HG03342 (cell line): ENCODE data around the gene RNF43.

ENCODE experiments used
- ATAC-seq: cut with Tn5 transposase; IDR thresholded peaks from one replicate; pipeline ENCODE4 v1.9.1; 2021; ENCODE audit warnings: mild to moderate bottlenecking, moderate library complexity; ENCODE audit not compliant: unreplicated experiment

RNF43 gene

DNA sequence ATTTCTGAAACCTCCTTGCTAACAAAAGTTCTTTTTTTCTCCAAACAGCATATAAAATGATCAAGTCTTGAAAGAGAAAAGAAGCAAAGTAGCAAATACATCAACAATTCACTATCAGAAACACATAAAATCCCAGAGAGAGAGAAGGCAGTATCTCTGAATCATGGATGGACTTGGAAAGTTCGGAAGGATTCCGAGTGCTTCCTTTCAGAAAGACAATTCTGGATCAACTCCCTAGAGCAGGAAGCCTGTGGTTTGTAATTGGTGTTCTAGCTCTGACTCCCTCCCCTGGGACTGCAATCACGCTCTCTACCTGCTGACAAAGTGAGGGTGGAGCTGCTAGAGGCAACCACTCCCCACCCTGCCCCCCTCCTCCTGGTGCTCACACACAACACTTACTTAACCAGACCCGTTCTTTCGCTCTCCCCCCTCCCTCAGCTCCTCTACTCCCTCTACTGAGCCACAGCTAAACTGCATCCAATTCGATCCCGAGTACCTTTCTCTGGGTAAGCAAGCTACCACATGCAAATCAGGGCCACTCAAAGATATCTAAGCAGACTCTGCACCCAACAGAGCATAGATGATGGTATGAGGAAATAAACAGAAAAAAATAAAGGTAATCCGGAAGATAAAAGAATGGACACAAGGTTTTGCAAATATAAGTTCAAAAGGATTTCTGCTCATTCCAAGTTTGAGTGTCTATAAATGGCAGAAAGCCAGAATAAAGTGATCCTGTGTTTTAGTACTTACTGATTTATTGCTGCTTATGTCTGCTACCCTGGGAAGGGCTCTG is at the start of gene RNF43:
RNF43 (minus strand) TSS at position 235 of the 793 bp plus-strand sequence. CDS start 1,957 bp downstream, outside the sequence.
- ATAC-seq: peak; percentile 96

DNA sequence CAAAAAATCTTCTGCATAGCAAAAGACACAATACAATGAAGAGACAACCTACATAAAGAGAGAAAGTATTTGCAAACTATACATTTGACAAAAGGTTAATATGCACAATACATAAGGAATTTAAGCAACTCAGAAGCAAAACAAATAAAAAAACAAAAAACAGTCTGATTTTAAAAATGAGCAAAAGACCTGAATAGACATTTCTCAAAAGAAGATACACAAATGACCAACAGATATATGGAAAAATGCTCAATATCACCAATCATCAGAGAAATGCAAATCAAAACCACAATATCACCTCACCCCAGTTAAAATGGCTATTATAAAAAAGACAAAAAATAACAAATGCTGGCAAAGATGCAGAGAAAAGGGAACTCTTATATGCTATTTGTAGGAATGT is 38.2 kb upstream of the RNF43 start:
- ATAC-seq: no peak

DNA sequence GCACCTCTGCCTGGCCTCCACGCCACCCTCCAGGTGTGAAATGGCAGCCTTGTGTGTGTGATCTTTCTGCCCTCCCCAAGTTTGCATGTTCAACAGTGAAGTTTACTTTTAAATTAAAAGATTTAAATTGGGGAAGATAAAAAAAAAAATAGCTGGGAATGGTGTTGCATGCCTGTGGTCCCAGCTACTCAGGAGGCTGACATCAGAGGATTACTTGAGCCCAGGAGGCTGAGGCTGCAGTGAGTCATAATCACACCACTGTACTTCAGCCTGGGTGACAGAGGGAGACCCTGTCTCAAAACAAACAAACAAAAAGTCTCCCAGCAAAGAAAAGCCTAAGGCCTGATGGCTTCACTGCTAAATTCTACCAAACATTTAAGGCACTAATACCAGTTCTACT is 35.4 kb upstream of the RNF43 start:
- ATAC-seq: no peak

DNA sequence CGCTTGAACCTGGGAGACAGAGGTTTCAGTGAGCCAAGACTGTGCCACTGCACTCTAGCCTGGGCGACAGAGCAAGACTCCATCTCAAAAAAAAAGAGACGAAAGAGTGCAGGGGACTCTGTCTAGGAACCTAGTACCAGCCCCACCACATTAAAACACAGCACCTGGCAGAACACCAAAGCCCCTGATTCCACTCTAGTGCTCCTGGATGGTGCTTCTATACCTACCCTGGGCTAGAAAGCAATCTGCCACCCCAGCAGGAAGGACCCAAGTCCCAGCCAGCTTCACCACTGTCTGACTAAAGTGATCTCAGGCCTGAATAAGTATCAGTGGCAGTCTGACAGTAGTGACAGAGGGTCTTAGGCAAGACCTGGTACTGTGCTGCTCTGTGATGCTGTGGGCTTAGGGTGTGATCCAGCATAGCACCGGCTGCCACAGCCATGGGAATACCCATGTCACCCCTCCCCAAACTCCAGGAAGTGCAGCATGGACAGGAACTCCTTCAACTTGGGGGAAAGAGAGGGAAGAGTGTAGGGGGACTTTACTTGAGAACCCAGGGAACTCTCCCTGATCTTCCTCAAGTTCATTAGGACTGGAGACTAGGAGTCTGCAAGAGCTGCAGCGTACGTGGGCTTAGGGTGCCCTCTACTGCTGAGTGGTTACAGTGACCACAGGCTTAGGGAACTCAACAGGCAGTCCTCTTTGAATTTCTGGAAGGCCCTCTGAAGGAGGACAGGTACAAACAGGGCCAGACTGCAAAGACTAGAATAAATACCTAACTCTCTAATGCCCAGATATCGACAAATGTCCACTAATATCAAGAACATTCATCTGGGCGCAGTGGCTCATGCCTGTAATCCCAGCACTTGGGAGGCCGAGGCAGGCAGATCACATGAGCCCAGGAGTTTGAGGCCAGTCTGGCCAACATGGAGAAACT is 30.0 kb upstream of the RNF43 start:
- ATAC-seq: no peak

DNA sequence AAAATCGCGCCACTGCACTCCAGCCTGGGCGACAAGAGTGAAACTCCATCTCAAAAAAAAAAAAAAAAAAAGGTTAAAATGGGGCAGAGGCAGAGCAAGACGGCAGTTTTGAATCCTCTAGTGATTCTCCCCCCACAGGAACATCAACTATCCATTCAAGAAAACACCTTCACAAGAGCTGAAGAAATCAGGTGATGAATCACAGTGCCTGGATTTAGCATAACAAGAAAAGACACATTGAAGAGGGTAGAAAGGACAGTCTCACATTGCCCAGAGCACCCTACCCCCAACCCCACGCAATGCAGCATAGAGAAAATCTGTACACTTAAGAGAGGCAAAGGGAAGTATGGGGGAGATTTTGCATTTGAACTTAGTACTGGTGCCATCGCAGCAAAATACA is 28.8 kb upstream of the RNF43 start:
- ATAC-seq: no peak

DNA sequence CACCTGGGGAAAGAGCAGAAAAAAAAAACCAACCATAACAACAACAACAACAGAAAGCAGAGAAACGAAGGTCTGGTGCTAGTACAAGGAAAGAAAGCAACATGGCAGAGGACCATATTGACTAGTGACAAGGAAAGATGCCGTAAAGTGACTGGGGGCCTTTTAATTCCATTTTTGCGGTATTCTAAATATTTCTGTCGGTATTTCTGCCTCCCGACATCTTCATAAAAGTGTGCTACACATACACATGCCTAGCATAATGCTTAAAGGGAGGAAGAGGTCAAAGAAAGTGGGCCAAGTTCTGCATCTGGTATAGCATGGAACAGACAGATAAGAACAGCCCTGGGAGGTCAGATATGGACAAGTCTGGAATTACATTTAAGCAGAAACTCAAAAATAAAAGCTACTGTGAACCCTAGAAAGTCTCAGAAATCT is 19.5 kb upstream of the RNF43 start:
- ATAC-seq: no peak

DNA sequence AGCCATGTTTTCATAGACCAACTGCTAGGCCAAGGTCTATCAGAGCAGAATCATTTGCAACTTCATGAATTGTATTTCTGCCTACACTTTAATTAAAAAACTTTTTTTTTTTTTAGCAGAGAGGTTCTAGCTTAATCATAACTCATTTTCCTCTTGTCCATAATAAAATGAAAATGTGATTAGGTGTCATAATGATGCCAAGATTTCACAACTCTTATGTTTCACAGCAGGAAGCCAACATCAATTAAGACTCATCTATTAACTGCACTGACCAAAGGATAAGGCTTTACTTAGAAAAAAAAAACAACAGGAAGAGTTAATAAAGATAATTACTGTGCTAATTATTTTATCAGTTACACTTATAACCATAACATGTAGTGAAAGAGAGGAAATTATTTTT is 18.9 kb upstream of the RNF43 start:
- ATAC-seq: no peak

DNA sequence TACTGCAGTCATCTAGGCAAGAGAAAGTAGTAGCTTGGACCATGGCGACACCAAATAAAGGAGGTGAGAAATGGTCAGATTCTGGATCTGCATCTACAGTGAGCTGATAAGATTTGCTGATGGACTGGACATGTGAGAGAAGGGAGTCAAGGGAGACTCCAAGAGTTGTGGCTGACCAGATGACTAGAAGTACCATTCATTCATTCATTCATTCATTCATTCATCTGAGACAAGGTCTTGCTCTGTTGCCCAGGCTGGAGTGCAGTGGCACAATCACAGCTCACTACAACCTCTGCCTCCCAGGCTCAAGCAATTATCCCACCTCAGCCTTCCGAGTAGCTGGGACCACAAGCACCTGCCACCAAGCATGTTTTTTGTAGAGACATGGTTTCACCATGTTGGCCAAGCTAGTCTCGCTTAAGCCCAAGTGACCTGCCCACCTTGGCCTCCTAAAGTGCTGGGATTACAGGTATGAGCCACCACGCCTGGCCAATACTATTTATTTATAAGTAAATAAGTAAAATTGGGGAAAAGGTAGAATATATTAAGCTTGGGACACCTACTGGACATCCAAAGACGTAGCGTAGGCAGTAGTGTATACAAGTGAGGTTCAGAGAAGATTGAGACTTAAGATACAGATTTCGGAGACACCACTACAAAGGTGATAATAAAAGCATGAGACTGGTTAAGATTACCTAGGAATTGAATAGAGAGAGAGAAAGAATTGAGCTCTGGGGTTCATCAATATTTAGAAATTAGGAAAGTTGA is 15.7 kb upstream of the RNF43 start:
- no peak for ATAC-seq

DNA sequence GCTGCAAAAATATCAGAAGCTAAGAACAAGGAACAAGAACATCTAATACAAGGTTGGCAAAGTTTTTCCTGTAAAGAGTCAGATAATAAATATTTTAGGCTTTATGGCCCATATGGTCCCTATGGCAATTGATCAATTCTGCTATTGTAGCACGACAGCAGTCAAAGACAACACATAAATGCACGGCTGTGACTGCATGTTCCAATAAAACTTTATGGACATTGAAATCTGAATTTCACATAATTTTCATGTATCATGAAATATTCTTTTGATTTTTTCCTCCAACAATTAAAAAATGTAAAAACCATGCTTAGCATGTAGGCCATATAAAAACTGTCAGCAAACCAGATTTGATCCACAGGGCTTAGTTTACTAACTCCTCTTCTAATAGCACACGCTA is 10.5 kb upstream of the RNF43 start:
- no peak for ATAC-seq

DNA sequence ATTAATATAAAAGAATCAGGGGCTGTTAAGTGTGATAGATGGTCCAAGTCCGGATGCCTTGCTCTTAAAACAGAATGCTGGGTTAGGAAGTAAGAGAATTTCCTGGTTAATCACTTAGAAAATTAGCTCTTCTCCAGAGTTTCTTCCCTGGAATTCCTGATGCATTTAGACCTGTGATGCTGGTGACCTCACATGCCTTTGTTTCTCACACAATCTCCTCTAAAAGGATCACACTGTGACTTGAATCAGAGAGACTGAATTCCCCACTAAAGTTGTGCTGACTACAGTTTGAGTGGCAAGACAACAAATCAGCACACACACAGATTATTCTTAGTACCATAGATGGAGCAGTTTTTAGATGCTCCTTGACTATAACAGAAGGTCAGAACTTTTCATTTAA is 4.4 kb upstream of the RNF43 start:
- ATAC-seq: no peak

DNA sequence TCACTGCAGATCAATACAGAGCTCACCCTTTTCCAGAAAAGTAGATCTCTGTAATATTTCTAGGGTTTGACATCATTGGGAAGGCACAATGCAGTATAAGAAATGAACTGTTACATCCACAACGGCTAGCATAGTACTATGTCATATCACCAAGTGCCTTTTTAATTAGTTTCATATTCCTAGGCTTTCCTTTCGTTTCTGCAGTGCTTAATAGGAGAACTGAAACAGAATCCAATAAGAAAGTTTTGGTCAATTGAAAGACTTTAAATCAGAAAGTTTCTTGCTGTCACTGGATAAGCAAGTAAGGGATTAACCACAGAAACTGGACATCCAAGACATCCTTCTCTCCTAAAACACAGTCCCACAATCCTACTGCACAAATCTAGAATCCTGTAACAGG is 3.5 kb upstream of the RNF43 start:
- ATAC-seq: no peak

DNA sequence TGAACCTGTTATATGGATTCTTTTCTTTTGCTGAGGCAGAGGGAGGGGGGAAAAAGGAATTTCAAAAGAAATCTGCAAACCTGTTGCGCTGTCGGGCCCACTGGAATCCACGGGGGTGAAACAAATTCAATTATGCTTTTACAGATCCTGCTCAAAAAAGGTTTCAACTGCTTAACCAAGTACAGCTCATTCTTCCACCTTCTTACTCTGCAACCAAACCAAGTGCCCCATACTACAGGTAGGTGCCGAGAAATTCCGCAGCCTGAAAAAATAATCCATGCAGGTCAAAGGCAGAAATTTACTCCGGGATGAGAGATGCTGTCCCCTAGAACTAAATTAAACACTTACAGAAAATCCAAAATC is 416 bp downstream of the RNF43 start:
- no peak for ATAC-seq

DNA sequence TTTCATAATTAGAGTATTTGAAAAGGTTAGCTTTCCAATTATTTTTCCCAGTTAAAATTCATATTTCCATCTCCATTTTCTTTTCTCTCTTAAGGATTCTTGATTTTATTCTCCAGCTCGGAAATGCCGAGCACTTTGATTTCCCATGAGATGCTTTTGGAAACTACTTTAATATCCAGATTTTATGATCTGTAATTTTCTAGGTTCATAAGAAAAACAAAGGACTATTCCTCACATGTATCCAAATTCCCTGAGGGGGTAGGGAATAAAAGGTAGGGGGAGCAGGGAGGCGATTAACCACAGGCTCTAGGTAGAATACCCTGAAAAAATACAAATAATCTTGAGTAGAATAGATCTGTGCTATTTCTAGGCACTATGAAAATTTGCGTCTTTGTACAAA is 938 bp downstream of the RNF43 start:
- no peak for ATAC-seq

DNA sequence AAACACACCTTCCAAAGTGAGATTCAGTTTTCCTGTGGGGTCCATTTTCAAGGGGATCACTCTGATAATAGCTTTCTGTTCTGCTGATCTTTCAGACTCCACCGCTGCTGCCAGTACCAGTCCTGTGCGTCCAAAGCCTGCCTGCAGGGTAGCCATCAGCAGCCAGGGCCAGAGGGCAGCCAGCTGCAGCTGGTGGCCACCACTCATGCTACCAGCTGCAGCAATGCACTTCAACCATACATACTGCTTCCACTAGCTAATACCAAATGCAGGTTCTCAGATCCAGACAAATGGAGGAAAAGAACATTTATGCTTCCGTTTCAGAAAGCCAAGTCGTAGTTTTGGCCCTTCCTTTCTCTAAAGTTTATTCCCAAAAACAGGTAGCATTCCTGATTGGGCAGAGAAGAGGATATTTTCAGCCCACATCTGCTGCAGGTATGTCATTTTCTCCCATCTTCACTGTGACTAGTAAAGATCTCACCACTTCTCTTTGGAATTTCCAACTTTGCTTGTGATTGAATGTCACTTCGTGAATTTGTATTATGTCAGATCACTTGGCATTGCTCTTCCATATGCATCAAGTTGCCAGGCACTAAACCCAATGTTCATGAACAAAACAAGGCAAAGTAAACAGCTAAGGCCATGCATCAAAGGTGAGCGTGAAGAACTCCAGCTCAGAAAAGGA is 1.8 kb downstream of the RNF43 start:
- ATAC-seq: no peak

DNA sequence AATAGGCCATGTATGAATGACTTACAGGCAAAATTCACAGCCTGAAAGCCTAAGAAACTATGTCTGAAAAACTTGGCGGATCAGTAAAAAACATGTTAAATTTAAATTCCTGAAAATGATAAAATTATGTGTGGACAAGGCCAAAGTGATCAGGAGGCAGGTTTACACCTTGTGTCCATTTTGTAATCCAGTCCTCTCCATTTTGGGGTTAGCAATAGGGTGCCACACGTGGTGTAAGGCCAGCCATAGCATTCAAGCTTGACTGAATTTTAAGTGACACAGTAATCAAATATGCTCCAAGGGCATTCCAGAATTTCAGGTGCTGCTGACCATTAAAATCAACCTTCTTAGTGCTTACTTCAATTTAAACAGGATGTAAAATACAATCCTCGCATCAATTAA is 2.7 kb downstream of the RNF43 start:
- ATAC-seq: no peak

DNA sequence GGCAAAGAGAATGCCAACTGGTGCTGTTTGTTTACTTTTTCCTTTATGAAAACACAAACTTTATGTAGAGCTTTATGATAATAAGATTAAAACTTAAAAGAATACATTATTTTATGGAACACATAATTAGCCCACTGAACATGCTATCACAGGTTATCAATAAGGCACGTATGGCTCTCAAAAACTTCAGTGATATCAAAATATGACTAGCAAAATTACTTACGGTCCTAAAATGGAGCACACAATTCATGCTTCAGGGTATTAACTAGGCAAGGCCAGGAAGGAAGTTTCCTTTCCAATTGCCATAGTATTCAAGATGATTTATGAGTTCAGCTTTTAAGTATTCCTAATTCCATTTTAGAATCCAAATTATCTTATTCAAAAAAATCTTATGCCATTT is 3.6 kb downstream of the RNF43 start:
- no peak for ATAC-seq

DNA sequence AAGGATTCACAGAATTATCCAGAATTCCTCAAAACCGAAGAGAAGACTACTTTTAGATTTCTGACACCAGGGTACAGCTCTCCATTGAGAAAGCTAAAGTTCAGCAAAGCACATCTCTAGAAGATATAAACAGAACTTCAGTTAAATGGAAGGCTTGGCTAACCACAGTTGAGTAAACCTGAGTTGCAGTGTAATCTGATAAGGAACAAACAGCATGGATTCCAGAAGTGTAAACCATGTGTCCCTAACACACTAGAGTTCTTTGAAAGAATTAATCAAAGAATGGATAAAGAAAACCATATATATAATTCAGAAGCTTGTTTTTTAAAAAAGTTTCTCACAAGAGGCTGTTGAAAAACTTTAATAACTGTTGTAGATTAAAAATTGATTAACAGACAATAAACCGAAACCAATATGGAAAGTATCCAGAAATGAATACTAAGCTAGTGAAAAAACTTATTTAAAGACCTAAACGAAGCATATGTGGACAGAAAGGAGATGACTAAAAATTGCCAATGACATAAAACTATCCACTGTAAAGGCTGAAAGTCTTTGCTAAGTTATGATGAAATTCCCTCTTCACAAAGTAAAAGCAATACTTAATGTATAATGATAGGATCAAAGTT is 4.3 kb downstream of the RNF43 start:
- ATAC-seq: no peak

DNA sequence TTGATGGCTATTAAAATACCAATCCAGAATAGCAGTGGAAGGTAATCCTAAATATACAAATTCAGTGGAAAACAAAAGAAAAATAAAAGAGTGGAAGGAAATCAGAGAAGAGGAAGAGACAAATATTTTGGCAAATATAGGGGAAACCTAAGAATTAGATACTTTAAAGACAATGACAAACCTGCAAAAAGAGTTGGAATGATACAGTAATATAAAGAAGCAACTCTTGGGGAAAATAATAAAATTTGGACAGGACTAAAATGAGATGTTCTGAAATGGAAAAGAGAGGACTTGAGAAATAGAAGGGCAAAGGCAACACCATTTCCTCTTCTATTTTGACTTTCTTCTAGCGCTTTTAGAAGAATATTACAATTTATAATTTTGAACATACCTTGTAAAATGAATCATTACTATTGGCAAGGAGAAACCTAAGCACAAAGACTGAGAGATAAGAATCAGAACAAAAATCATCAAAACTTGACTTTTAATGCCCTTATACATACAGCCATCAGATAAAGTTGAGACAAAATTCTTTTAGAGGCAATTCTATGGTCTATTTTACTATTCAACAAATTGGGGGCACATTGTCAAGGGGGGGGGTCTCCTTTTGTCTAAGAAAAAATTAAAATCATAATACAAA is 5.2 kb downstream of the RNF43 start:
- no peak for ATAC-seq

DNA sequence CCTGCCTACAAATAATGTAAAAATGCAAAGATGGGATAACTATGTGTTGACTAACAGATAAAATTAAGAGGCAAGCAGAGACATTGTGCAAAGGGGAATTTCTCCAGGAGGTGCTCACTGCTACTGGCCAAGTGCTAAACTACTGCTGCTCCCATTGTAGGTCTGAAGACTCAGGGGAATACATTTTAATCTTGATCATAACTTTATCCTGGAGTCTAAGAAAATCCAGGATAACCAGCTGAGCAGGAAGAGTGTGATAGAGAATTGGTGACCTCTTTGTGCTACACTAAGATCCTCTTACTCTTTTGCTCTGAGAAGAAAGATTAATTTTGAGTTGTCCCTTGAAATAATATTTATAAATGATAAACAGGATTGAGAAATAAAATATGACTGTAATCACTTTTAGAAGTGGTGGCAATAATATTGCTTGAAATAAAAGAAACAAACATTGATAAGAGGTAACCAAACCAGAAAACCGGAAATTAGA is 5.9 kb downstream of the RNF43 start:
- ATAC-seq: no peak
